UCSD-AML1 (cell line): ENCODE data around the gene NCBP1.

Experiments
- DNase-seq: peaks from one replicate; lab custom pipeline; 2025; ENCODE audit not compliant: unreplicated experiment; lab: John Stamatoyannopoulos, UW

The NCBP1 gene

GRCh38 chr9:97710356-97711222 lies 77.0 kb downstream of the NCBP1 start:
- no peak for DNase-seq

GRCh38 chr9:97711223-97711626 lies 77.6 kb downstream of the NCBP1 start:
- no peak for DNase-seq

GRCh38 chr9:97714435-97714834 lies 80.8 kb downstream of the NCBP1 start:
- DNase-seq, result peak; percentile 21

- DNase-seq, result no peak
These were observed 84.2 kb downstream of the NCBP1 start for GRCh38 chr9:97717866-97718265.

GRCh38 chr9:97721396-97721795 lies 87.8 kb downstream of the NCBP1 start:
- no peak for DNase-seq

DNA sequence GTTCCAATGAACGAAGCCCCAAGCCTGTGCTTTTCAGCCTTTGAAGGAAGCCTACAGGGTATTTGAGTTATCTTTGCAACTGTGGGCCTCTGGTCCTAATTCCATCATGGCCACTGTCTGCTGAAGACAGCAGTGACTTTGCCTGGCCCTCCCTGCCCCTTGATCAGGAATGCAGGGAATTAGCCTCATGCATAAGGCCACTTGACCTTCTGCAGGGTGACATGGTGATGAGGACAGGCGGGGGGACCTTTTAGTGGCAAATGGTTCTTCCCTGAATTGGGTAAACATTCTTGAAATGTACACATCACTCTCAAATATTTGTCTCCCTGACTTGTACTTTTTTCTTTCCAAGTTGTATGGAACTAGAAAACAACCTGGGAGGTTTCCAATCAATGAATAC lies 88.7 kb downstream of the NCBP1 start:
- DNase-seq, result no peak
